IMR-90 (cell line): ENCODE measurements around the gene SEC31B. TPM values are rescaled to one million over a fixed set of nuclear protein-coding genes. Genes with fewer than 3 reads are reported as not detected.

Experiments used
- ATAC-seq: fragments of 200-7000 bp; cut with Tn5 transposase; 2 replicates; pipeline ENCODE4 v1.9.1; 2020; ENCODE audit warnings: low read depth, mild to moderate bottlenecking, moderate library complexity
- BruUV-seq: library from RNA; stranded (reverse); fragments of 400-500 nt; replicated peaks from 2 replicates; lab custom pipeline; 2021; lab: Mats Ljungman, UMichigan
- CTCF ChIA-PET: fragments of 300-600 bp; formaldehyde crosslinking; extraction: SDS; loops from one replicate; lab custom pipeline; 2021; ENCODE audit warnings: antibody characterized with exemption; lab: Yijun Ruan, JAX
- POLR2A ChIA-PET: fragments of 300-600 bp; sonication (Branson Sonifier 250); formaldehyde crosslinking; loops from one replicate; lab custom pipeline; 2022; ENCODE audit warnings: antibody characterized with exemption; ENCODE audit not compliant: unreplicated experiment; lab: Charles Lee
- DNase-seq: peaks from one replicate; pipeline ENCODE4 v3.0.0; 2013
- H2AFZ ChIP-seq: replicated peaks from 2 replicates; pipeline ENCODE3; 2013; ENCODE audit warnings: low read length, mild to moderate bottlenecking; ENCODE audit not compliant: poor library complexity
- H2AK5ac ChIP-seq: 2 replicates; pipeline ENCODE4 v1.6.1; 2013; ENCODE audit warnings: low read depth, low read length, inconsistent platforms
- H2AK9ac ChIP-seq: replicated peaks from 2 replicates; pipeline ENCODE3; 2013; ENCODE audit warnings: mild to moderate bottlenecking, low read depth, low read length, moderate library complexity; ENCODE audit not compliant: poor library complexity
- H2BK120ac ChIP-seq: 2 replicates; pipeline ENCODE4 v1.6.1; 2013; ENCODE audit warnings: low read depth, low read length, inconsistent platforms
- H2BK15ac ChIP-seq: 3 replicates; pipeline ENCODE4 v1.6.1; 2013; ENCODE audit warnings: low read depth, low read length, inconsistent platforms
- H2BK20ac ChIP-seq: 2 replicates; pipeline ENCODE4 v1.6.1; 2013; ENCODE audit warnings: low read depth, mild to moderate bottlenecking, inconsistent platforms, low read length, moderate library complexity
- H2BK5ac ChIP-seq: 2 replicates; pipeline ENCODE4 v1.6.1; 2013; ENCODE audit warnings: mild to moderate bottlenecking, low read depth, low read length, inconsistent platforms; ENCODE audit not compliant: poor library complexity, severe bottlenecking
- H3K14ac ChIP-seq: replicated peaks from 2 replicates; pipeline ENCODE4 v1.6.1; 2013; ENCODE audit warnings: low read depth, low read length, inconsistent platforms
- H3K18ac ChIP-seq: 2 replicates; pipeline ENCODE4 v1.6.1; 2013; ENCODE audit warnings: low read depth, low read length, control low read depth
- H3K23ac ChIP-seq: 2 replicates; pipeline ENCODE4 v1.6.1; 2013; ENCODE audit warnings: low read depth, low read length, inconsistent platforms
- H3K27ac ChIP-seq: 2 replicates; pipeline ENCODE4 v1.5.1; 2013; ENCODE audit warnings: mild to moderate bottlenecking, control low read depth, low read length; ENCODE audit not compliant: insufficient read depth
- H3K27me3 ChIP-seq: 2 replicates; pipeline ENCODE4 v1.6.1; 2013; ENCODE audit warnings: low read length; ENCODE audit not compliant: control insufficient read depth, insufficient read depth
- H3K36me3 ChIP-seq: 2 replicates; pipeline ENCODE4 v1.6.1; 2013; ENCODE audit warnings: low read length, mixed read lengths; ENCODE audit not compliant: control insufficient read depth, insufficient read depth
- H3K4ac ChIP-seq: 2 replicates; pipeline ENCODE4 v1.6.1; 2013; ENCODE audit warnings: low read depth, low read length, inconsistent platforms
- H3K4me1 ChIP-seq: 2 replicates; pipeline ENCODE4 v1.6.1; 2013; ENCODE audit warnings: low read length, mixed read lengths; ENCODE audit not compliant: control insufficient read depth, insufficient read depth
- H3K4me2 ChIP-seq: 2 replicates; pipeline ENCODE4 v1.6.1; 2013; ENCODE audit warnings: low read depth, mild to moderate bottlenecking, control low read depth, low read length, moderate library complexity
- H3K4me3 ChIP-seq: 2 replicates; pipeline ENCODE4 v1.5.1; 2013; ENCODE audit warnings: low read depth, mild to moderate bottlenecking, control low read depth, low read length, moderate library complexity; ENCODE audit not compliant: insufficient read depth
- H3K56ac ChIP-seq: 2 replicates; pipeline ENCODE4 v1.6.1; 2013; ENCODE audit warnings: low read length, inconsistent platforms; ENCODE audit not compliant: insufficient read depth; ENCODE audit errors: extremely low read depth
- H3K79me1 ChIP-seq, 2 experiments: 2 replicates each; pipeline ENCODE4 v1.6.1; 2013; ENCODE audit warnings: low read length in 2 of 2, inconsistent platforms in 1 of 2, low read depth in 1 of 2
- H3K9ac ChIP-seq: 2 replicates; pipeline ENCODE4 v1.6.1; 2013; ENCODE audit warnings: low read depth, low read length, control low read depth
- H3K9me1 ChIP-seq: 2 replicates; pipeline ENCODE4 v1.6.1; 2013; ENCODE audit warnings: low read length, inconsistent platforms; ENCODE audit not compliant: insufficient read depth
- H3K9me3 ChIP-seq: 2 replicates; pipeline ENCODE4 v1.6.1; 2013; ENCODE audit warnings: low read length; ENCODE audit not compliant: control insufficient read depth, insufficient read depth
- H4K20me1 ChIP-seq: 2 replicates; pipeline ENCODE4 v1.6.1; 2013; ENCODE audit warnings: low read length, inconsistent platforms; ENCODE audit not compliant: insufficient read depth
- H4K5ac ChIP-seq: 2 replicates; pipeline ENCODE4 v1.6.1; 2013; ENCODE audit warnings: mild to moderate bottlenecking, low read depth, low read length, control low read depth
- H4K8ac ChIP-seq, 2 experiments: 2 replicates each; pipeline ENCODE4 v1.6.1; 2013; ENCODE audit warnings: low read depth in 2 of 2, low read length in 2 of 2, control low read depth in 1 of 2, inconsistent platforms in 1 of 2
- H4K91ac ChIP-seq: 2 replicates; pipeline ENCODE4 v1.6.1; 2013; ENCODE audit warnings: low read depth, low read length, inconsistent platforms; ENCODE audit not compliant: insufficient read depth
- MXI1 ChIP-seq: IDR thresholded peaks from 2 replicates; pipeline ENCODE4 v1.6.1; 2012; ENCODE audit warnings: low read depth, mild to moderate bottlenecking, low read length, moderate library complexity, borderline replicate concordance
- WGBS, 2 experiments: methylation state at CpG; one replicate each; pipeline versions ENCODE4 v1.1.5 to v1.1.7; 2013; ENCODE audit warnings: missing lambda C conversion rate in 2 of 2; ENCODE audit not compliant: insufficient read length in 1 of 2; ENCODE audit errors: extremely low coverage in 2 of 2; 5-methylcytosine and 5-hydroxymethylcytosine counted together
- dilution Hi-C: fragments of 300-500 bp; cut with HindIII; formaldehyde crosslinking; loops from one replicate; pipeline ENCODE4 v1.14.3; 2018; ENCODE audit warnings: low sequenced_read_pairs; ENCODE audit not compliant: unreplicated experiment
- in situ Hi-C: fragments of 300-500 bp; cut with MboI; formaldehyde crosslinking; loops from 3 replicates; pipeline ENCODE4 v1.14.3; 2019; ENCODE audit warnings: low sequenced_read_pairs, inconsistent platforms, mixed read lengths
- intact Hi-C: fragments of 100-400 bp; cut with micrococcal nuclease; formaldehyde crosslinking; loops from 2 replicates; pipeline ENCODE4 v1.10.0; 2022
- polyA plus RNA-seq, 3 experiments: library from polyadenylated mRNA; depleted of rRNA; stranded (reverse); fragments of >200 nt; gene quantifications; 2 replicates each; pipeline ENCODE4 v1.2.3, GENCODE V29; 2012; ENCODE audit warnings: low replicate concordance in 1 of 3
- total RNA-seq: library from RNA; depleted of rRNA; stranded (reverse); fragments of >200 nt; gene quantifications from 2 replicates; pipeline ENCODE4 v1.2.3, GENCODE V29; 2012

SEC31B gene
- total and polyA plus RNA-seq, 2 of the 4 experiments (the other 2 are of a cell fraction), result 1.3 to 8.1 TPM

DNA sequence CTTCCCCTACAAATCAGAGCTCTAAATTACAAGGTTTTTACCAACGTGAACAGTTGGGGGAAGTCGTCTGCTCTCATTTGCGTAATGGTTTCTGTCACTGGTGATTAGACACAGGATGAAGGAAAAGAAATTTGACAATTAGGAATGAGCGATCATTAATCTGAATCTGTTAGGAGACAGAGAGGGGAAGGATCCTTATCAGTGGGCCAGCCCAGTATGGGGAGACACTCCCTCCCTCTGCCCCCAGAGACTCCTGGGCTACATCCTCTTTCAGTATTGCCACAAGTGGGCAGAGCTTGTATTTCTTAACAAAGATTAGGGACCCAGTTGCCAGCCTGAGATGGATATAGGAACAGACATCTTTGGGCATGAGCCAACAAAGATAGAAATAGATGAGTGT is 31.5 kb upstream of the SEC31B start:
- DNase-seq (no peak), ATAC-seq (no peak)
- Histone ChIP-seq H3K4me1 (no peaks in the 10 kb centered on the region), H2AFZ (no peak overlapping the region), H2AK5ac (no peak overlapping the region), H3K79me1 (no peaks in the 10 kb centered on the region), H2BK5ac (no peak overlapping the region), H3K18ac (no peak overlapping the region), H3K36me3 (peaks cover 43% of the 10 kb centered on the region), H3K27ac (no peak overlapping the region), H4K20me1 (0 out of 2 replicates have a peak, but pooled peaks cover 3% of the 10 kb centered on the region), H2AK9ac (no peak overlapping the region), H2BK15ac (no peak overlapping the region), H4K91ac (no peak overlapping the region), H4K5ac (no peak overlapping the region), H3K4me2 (no peak overlapping the region), H3K9me1 (peaks cover 3% of the 10 kb centered on the region; the same call in 1 of the 2 replicates), H3K4ac (no peak overlapping the region), H3K14ac (no peak overlapping the region), H3K9ac (no peak overlapping the region), H3K27me3 (no peaks in the 10 kb centered on the region), H2BK120ac (no peak overlapping the region), H3K9me3 (no peaks in the 10 kb centered on the region), H4K8ac (no peak overlapping the region), H3K4me3 (no peak overlapping the region), H3K23ac (no peak overlapping the region), H2BK20ac (no peak overlapping the region), H3K56ac (no peak overlapping the region)
- CTCF ChIA-PET, result no interaction called here
- BruUV-seq, result no TSS peak
- WGBS, 2 experiments, result no CpG with 5 or more reads among the region's 4 CpGs
- POLR2A ChIA-PET, result no interaction called here
- in situ Hi-C loops, result no loop called here
- intact Hi-C loops, result no loop called here
- dilution Hi-C loops, result no loop called here
- TF ChIP-seq MXI1, result no peak
